MM.1S (cell line): ENCODE results near the gene TMEM132D.

Source experiments
- EZH2 ChIP-seq: fragments of 300-600 bp; sonication (generic); optimal IDR thresholded peaks from 2 replicates; pipeline ENCODE3; 2017; ENCODE audit warnings: low read depth, mild to moderate bottlenecking, antibody characterized with exemption, low read length, mixed read lengths
- EZH2phosphoT487 ChIP-seq: fragments of 300-600 bp; sonication (generic); IDR thresholded peaks from 2 replicates; pipeline ENCODE4 v1.6.1; 2018; ENCODE audit warnings: antibody characterized with exemption, low read length
- TF ChIP-seq, protein P1 (sequence below): fragments of 300-600 bp; sonication (generic); IDR thresholded peaks from 2 replicates; pipeline ENCODE4 v1.5.1; 2016; ENCODE audit warnings: antibody characterized with exemption, low read length, mixed read lengths

DNA sequence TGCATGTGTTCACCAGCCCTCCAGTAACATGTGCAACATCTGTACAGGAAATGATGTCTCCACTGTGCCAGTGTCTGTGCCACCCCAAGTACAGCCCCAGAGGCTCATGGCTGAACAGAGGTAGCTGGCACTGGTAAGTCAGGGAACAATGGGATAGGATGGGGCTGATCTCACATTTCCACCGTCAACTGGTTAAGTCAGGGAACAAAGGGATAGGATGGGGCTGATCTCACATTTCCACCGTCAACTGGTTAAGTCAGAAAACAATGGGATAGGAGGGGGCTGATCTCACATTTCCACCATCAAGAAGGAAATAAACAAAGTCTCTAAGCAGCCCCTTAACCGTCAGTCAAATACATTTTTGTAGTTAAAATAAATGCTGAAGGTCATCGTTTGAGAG, 246.6 kb downstream of the TMEM132D start:
- TF ChIP-seq, protein P1, sequence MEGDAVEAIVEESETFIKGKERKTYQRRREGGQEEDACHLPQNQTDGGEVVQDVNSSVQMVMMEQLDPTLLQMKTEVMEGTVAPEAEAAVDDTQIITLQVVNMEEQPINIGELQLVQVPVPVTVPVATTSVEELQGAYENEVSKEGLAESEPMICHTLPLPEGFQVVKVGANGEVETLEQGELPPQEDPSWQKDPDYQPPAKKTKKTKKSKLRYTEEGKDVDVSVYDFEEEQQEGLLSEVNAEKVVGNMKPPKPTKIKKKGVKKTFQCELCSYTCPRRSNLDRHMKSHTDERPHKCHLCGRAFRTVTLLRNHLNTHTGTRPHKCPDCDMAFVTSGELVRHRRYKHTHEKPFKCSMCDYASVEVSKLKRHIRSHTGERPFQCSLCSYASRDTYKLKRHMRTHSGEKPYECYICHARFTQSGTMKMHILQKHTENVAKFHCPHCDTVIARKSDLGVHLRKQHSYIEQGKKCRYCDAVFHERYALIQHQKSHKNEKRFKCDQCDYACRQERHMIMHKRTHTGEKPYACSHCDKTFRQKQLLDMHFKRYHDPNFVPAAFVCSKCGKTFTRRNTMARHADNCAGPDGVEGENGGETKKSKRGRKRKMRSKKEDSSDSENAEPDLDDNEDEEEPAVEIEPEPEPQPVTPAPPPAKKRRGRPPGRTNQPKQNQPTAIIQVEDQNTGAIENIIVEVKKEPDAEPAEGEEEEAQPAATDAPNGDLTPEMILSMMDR = no peak
- TF ChIP-seq EZH2 = no peak
- no peak for TF ChIP-seq EZH2phosphoT487
